GM12801 (cell line): ENCODE measurements around the gene BCKDHB.

Experiments used
- CTCF ChIP-seq: IDR thresholded peaks from one replicate; pipeline ENCODE4 v1.5.1; 2011; ENCODE audit warnings: control low read depth; ENCODE audit not compliant: insufficient read length; ENCODE audit errors: extremely low read depth

Gene BCKDHB

DNA sequence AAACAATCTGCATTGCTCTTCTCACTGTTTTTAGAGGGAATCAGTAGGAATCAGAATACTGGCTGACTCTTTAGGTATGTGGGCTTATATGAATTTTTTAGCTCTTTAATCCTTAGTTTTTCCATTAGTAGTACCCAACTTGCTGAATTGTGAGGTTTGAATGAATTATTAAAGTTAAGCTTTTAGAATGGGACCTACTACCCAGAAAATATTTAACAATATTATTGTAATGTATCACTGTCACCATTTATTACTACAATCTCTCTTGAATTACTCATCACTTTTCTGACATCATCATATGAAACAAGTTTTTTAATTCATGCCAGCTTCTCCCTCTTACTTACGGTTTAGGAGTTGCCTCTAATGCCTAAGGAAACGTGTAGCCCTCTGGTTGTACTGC is 212.7 kb downstream of the BCKDHB start:
- no peak for TF ChIP-seq CTCF

GRCh38 chr6:80321011-80321410 is 214.5 kb downstream of the BCKDHB start:
- TF ChIP-seq CTCF, result no peak

GRCh38 chr6:80325742-80326141 is 219.3 kb downstream of the BCKDHB start:
- no peak for TF ChIP-seq CTCF

GRCh38 chr6:80328652-80329051 is 222.2 kb downstream of the BCKDHB start:
- TF ChIP-seq CTCF, result no peak

DNA sequence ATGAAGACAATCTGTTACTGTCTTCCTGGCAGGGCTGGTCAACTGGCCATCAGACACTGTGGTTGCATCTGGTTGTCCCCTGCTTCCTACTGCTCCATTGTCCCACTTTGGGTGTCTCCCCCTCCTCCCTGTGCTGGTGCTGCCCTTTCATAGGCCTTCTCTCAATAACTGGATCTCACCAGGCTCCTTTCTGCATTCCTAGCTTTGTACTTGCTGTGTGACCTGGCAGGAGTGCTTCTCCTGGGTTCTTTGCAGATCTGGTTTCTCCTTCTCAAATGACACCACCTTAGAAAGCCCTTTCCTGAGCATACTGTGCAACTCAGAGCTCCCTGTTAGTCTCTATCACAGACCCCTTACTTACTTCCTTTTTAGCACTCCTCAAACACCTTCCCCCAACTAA is 223.0 kb downstream of the BCKDHB start:
- TF ChIP-seq CTCF, result no peak

DNA sequence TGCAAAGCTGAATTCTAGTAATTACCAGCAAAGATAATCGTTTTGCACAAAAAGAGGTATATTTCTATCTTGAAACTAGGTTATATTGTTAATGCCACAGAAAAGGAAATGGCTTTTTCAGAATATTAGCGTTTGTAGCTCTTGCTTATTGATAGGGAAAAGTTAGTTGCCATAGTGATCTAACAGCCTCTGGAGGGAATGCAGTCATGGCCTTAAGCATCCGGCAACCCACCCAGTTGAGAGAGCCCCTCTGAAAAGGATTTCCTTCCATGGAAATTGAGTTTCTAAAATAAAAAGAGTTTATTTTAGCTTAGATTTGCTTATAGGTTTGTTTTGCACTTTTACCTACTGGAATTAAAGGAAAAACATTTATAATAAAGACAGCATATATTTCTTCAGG is 224.5 kb downstream of the BCKDHB start:
- TF ChIP-seq CTCF, result no peak

GRCh38 chr6:80331522-80331921 is 225.1 kb downstream of the BCKDHB start:
- no peak for TF ChIP-seq CTCF

DNA sequence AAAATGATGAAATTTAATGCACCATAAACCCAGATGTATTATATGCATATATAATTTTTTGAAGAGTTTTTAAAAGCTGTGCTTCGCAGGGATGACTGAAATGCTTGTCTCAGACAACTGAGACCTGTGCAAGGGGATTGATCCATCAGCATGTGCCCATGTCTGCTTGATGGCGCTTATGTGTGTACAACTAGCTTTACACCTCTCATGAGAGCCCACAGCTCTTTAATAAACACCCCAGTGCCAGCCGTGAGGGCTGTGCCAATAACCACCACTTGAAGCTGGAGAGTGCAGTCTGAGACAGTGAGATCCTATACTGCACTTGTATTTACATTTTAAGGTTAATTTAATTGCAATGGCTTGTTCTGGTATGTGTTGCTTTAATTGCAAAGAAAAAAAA is 225.5 kb downstream of the BCKDHB start:
- no peak for TF ChIP-seq CTCF
